Measurements from ENCODE around the gene ASB1.
A peak's percentile ranks its signal among the peaks of the same experiment; 100 is the strongest.
"Not testable (repeated sequence)": the region's sequence is repeated elsewhere in the genome, so short reads cannot be mapped to it uniquely, and the experiment has no call there.

ASB1 gene

GRCh38 chr2:238404406-238405216, 22.1 kb upstream of the ASB1 start:
- DNase-seq = peak; percentile 19 to 55

GRCh38 chr2:238405217-238405555, 21.5 kb upstream of the ASB1 start:
- not testable (repeated sequence) for DNase-seq

GRCh38 chr2:238406221-238406997, 20.3 kb upstream of the ASB1 start:
- peak in 1 of 2 experiments; percentile 50 for DNase-seq

- DNase-seq = no peak
These were observed 19.8 kb upstream of the ASB1 start for GRCh38 chr2:238406998-238407285.

- DNase-seq = no peak
These were observed 19.2 kb upstream of the ASB1 start for GRCh38 chr2:238407566-238407965.

- DNase-seq = no peak
These were observed 17.9 kb upstream of the ASB1 start for GRCh38 chr2:238408615-238409340.

GRCh38 chr2:238409341-238410199, 17.2 kb upstream of the ASB1 start:
- DNase-seq = no peak

- DNase-seq = no peak
These were observed 14.5 kb upstream of the ASB1 start for GRCh38 chr2:238412067-238412767.

- DNase-seq = no peak
These were observed 13.4 kb upstream of the ASB1 start for GRCh38 chr2:238413368-238413767.

- DNase-seq = no peak
These were observed 11.5 kb upstream of the ASB1 start for GRCh38 chr2:238415036-238415764.

GRCh38 chr2:238415893-238416292, 10.8 kb upstream of the ASB1 start:
- DNase-seq = no peak

- no peak for DNase-seq
These were observed 8.3 kb upstream of the ASB1 start for GRCh38 chr2:238418196-238418998.

GRCh38 chr2:238418999-238419546, 7.7 kb upstream of the ASB1 start:
- no peak for DNase-seq

GRCh38 chr2:238420442-238420841, 6.3 kb upstream of the ASB1 start:
- DNase-seq = no peak

- DNase-seq = no peak
These were observed 5.6 kb upstream of the ASB1 start for GRCh38 chr2:238420878-238421694.

- DNase-seq = no peak
These were observed 5.1 kb upstream of the ASB1 start for GRCh38 chr2:238421695-238422035.

GRCh38 chr2:238422285-238422684, 4.4 kb upstream of the ASB1 start:
- no peak for DNase-seq

- no peak for DNase-seq
These were observed 3.8 kb upstream of the ASB1 start for GRCh38 chr2:238422940-238423339.

GRCh38 chr2:238423561-238424312, 3.0 kb upstream of the ASB1 start:
- no peak for DNase-seq
